ENCODE results near the gene PAX5.

DNA sequence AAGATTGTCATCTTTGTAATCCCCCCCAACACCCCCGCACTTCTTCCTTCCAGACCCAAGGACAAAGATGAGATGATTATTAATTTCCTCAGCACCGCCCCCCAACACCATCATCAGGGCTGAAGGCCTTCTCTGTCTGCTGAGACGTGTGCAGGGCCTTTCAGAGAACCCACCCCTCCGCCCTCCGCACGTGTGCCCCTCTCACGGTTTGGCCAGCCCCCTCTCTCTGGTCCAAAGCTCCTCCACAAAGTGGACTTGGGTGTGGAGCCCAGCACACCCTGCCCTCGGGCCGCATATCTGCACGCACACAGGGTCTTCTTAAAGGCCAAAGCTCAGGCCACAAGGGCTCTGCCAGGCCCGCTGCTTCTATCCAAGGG is 32.0 kb downstream of the PAX5 start:
- TF ChIP-seq, protein P1, sequence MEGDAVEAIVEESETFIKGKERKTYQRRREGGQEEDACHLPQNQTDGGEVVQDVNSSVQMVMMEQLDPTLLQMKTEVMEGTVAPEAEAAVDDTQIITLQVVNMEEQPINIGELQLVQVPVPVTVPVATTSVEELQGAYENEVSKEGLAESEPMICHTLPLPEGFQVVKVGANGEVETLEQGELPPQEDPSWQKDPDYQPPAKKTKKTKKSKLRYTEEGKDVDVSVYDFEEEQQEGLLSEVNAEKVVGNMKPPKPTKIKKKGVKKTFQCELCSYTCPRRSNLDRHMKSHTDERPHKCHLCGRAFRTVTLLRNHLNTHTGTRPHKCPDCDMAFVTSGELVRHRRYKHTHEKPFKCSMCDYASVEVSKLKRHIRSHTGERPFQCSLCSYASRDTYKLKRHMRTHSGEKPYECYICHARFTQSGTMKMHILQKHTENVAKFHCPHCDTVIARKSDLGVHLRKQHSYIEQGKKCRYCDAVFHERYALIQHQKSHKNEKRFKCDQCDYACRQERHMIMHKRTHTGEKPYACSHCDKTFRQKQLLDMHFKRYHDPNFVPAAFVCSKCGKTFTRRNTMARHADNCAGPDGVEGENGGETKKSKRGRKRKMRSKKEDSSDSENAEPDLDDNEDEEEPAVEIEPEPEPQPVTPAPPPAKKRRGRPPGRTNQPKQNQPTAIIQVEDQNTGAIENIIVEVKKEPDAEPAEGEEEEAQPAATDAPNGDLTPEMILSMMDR (IDR thresholded peaks at IDR 0.05), result no peak
- TF ChIP-seq, protein P2, sequence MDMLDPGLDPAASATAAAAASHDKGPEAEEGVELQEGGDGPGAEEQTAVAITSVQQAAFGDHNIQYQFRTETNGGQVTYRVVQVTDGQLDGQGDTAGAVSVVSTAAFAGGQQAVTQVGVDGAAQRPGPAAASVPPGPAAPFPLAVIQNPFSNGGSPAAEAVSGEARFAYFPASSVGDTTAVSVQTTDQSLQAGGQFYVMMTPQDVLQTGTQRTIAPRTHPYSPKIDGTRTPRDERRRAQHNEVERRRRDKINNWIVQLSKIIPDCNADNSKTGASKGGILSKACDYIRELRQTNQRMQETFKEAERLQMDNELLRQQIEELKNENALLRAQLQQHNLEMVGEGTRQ (IDR thresholded peaks at IDR 0.05; ENCODE audit: borderline replicate concordance, low read depth, low read length), result no peak
- TF ChIP-seq NFIC (IDR thresholded peaks at IDR 0.05; ENCODE audit: borderline replicate concordance) (no peak), EZH2phosphoT487 (IDR thresholded peaks at IDR 0.05; ENCODE audit: borderline replicate concordance, low read depth) (no peak), SMC3 (IDR thresholded peaks at IDR 0.05; ENCODE audit: low read depth, low read length) (no peak), RXRA (IDR thresholded peaks at IDR 0.05; ENCODE audit: borderline replicate concordance, low read depth) (no peak), SIN3A (IDR thresholded peaks at IDR 0.05; ENCODE audit: borderline replicate concordance, low read depth, low read length) (no peak), GATA2 (CRISPR knock-in tag; IDR thresholded peaks at IDR 0.05) (no peak), REST (IDR thresholded peaks at IDR 0.05; ENCODE audit: low read depth, low read length) (no peak), POLR2AphosphoS5 (IDR thresholded peaks at IDR 0.05; ENCODE audit: low read depth, low read length) (no peak), GABPA (IDR thresholded peaks at IDR 0.05; ENCODE audit: low read depth) (no peak), FOXM1 (IDR thresholded peaks at IDR 0.05; ENCODE audit: low read depth) (no peak), NRF1 (IDR thresholded peaks at IDR 0.05; ENCODE audit: low read depth, low read length) (no peak)
